HEK293T (cell line): Measurements from ENCODE around the gene UTY.

ENCODE experiments used
- CTCF ChIA-PET: fragments of 350-600 bp; formaldehyde crosslinking; extraction: SDS; loops from one replicate; lab custom pipeline; 2021; ENCODE audit warnings: antibody characterized with exemption, inconsistent platforms; lab: Yijun Ruan, JAX
- POLR2A ChIA-PET: fragments of 350-600 bp; formaldehyde crosslinking; extraction: SDS; loops from one replicate; lab custom pipeline; 2020; ENCODE audit warnings: antibody characterized with exemption, inconsistent platforms; lab: Yijun Ruan, JAX
- DNase-seq: peaks from one replicate; pipeline ENCODE4 v3.0.0; 2012; ENCODE audit warnings: mixed read lengths; ENCODE audit errors: extremely low spot score
- ARNT ChIP-seq: fragments of 450-650 bp; IDR thresholded peaks from 2 replicates; pipeline ENCODE4 v1.6.1; 2017; ENCODE audit warnings: mild to moderate bottlenecking
- BHLHE40 ChIP-seq: fragments of 450-650 bp; IDR thresholded peaks from 2 replicates; pipeline ENCODE4 v1.6.1; 2016; ENCODE audit warnings: mild to moderate bottlenecking, moderate library complexity, borderline replicate concordance
- CTBP1 ChIP-seq: fragments of 450-650 bp; IDR thresholded peaks from 2 replicates; pipeline ENCODE4 v1.6.1; 2016; ENCODE audit warnings: borderline replicate concordance
- ELF4 ChIP-seq: fragments of 450-650 bp; IDR thresholded peaks from 2 replicates; pipeline ENCODE4 v1.6.1; 2017; ENCODE audit warnings: antibody characterized with exemption
- FOXA1 ChIP-seq: fragments of 450-650 bp; IDR thresholded peaks from 2 replicates; pipeline ENCODE4 v1.6.1; 2016; ENCODE audit warnings: mild to moderate bottlenecking
- FOXK2 ChIP-seq: fragments of 450-650 bp; IDR thresholded peaks from 2 replicates; pipeline ENCODE4 v1.6.1; 2016; ENCODE audit warnings: mild to moderate bottlenecking
- FOXM1 ChIP-seq: fragments of 450-650 bp; IDR thresholded peaks from 2 replicates; pipeline ENCODE4 v1.6.1; 2017; ENCODE audit warnings: mild to moderate bottlenecking, borderline replicate concordance
- HDGF ChIP-seq: fragments of 450-650 bp; IDR thresholded peaks from 2 replicates; pipeline ENCODE4 v1.6.1; 2017; ENCODE audit warnings: antibody characterized with exemption, borderline replicate concordance
- L3MBTL2 ChIP-seq: fragments of 450-650 bp; conservative IDR thresholded peaks from 2 replicates; pipeline ENCODE4 v1.6.1; 2016; ENCODE audit warnings: mild to moderate bottlenecking
- LEF1 ChIP-seq: fragments of 450-650 bp; IDR thresholded peaks from 2 replicates; pipeline ENCODE4 v1.6.1; 2017; ENCODE audit warnings: mild to moderate bottlenecking, borderline replicate concordance
- NFRKB ChIP-seq: fragments of 450-650 bp; IDR thresholded peaks from 2 replicates; pipeline ENCODE4 v1.6.1; 2016; ENCODE audit warnings: mild to moderate bottlenecking, moderate library complexity
- SP1 ChIP-seq: fragments of 450-650 bp; IDR thresholded peaks from 2 replicates; pipeline ENCODE4 v1.6.1; 2017
- SUZ12 ChIP-seq: fragments of 450-650 bp; IDR thresholded peaks from 2 replicates; pipeline ENCODE4 v1.6.1; 2016; ENCODE audit warnings: mild to moderate bottlenecking
- TARDBP ChIP-seq: fragments of 450-650 bp; IDR thresholded peaks from 2 replicates; pipeline ENCODE4 v1.6.1; 2016
- ZNF384 ChIP-seq: fragments of 450-650 bp; IDR thresholded peaks from 2 replicates; pipeline ENCODE4 v1.6.1; 2016
- TF ChIP-seq, protein P1 (sequence below): fragments of 450-650 bp; IDR thresholded peaks from 2 replicates; pipeline ENCODE4 v1.6.1; 2016

The UTY gene

DNA sequence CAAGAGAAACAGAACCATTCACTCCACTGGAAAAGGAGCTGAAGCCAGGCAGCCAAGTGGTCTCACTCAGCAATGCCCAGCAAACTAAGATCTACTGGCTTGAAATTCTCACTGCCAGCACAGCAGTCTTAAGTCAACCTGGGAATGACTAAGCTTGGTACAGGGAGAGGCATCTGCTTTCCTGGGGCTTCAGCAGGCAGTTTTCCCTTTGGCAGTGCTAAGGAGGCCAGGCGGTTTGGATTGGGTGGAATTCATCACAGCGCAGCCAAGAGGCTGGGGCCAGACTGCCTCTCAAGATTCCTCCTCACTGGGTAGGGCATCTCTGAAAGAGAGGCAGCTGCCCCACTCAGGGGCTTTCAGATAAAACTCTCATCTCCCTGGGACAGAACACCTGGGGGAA is 149.2 kb downstream of the UTY start:
- no peak for DNase-seq
- ChIA-PET POLR2A (no interaction called here), CTCF (no interaction called here)
- TF ChIP-seq HDGF (no peak), ZNF384 (no peak), TARDBP (no peak), L3MBTL2 (no peak), BHLHE40 (no peak), NFRKB (no peak), SUZ12 (no peak), FOXK2 (no peak), ARNT (no peak), SP1 (no peak), LEF1 (no peak)
- TF ChIP-seq, protein P1, sequence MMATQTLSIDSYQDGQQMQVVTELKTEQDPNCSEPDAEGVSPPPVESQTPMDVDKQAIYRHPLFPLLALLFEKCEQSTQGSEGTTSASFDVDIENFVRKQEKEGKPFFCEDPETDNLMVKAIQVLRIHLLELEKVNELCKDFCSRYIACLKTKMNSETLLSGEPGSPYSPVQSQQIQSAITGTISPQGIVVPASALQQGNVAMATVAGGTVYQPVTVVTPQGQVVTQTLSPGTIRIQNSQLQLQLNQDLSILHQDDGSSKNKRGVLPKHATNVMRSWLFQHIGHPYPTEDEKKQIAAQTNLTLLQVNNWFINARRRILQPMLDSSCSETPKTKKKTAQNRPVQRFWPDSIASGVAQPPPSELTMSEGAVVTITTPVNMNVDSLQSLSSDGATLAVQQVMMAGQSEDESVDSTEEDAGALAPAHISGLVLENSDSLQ, result no peak

DNA sequence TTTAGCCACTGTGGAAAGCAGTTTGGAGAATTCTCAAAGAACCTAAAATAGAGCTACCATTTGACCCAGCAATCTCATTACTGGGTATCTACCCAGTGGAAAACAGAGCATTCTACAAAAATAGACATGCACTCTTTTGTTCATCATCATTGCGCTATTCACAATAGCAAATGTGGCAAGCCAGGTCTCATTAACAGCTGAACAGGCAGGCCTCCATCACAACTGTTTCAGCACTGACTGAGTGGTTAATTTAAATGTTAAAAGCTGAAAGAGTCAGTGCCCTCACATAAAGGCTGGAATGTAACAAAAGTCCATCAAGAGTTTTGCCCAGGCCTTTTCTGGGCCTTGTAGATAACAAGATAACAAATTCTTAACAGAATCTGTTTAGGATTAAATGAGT is 166.9 kb downstream of the UTY start:
- DNase-seq, result no peak
- no peak for TF ChIP-seq ZNF384
- no peak for TF ChIP-seq HDGF
- TF ChIP-seq FOXK2, result no peak
- TF ChIP-seq TARDBP, result no peak
- TF ChIP-seq, protein P1, result no peak
- TF ChIP-seq NFRKB, result no peak
- TF ChIP-seq BHLHE40, result no peak
- no peak for TF ChIP-seq LEF1
- TF ChIP-seq CTBP1, result no peak
- TF ChIP-seq FOXM1, result no peak
- TF ChIP-seq SP1, result no peak
- TF ChIP-seq FOXA1, result no peak
- TF ChIP-seq L3MBTL2, result no peak
- no peak for TF ChIP-seq SUZ12
- TF ChIP-seq ELF4, result no peak
- no peak for TF ChIP-seq ARNT
- ChIA-PET POLR2A (no interaction called here), CTCF (no interaction called here)

DNA sequence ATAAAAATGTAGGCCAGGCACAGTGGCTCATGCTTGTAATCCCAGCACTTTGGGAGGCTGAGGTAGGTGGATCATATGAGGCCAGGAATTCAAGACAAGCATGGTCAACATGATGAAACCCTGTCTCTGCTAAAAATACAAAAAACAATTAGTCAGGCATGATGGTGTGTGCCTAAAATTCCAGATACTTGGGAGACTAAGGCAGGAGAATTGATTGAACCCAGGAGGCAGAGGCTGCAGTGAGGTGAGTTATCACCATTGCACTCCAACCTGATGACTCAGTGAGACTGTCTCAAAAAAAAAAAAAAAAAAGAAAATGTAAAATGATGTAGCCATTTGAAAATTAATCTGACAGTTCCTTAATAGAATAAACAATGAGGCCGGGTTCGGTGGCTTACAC is 171.9 kb downstream of the UTY start:
- ChIA-PET CTCF (no interaction called here), POLR2A (no interaction called here)
- TF ChIP-seq TARDBP (no peak), FOXM1 (no peak), L3MBTL2 (no peak), HDGF (no peak), ELF4 (no peak), ZNF384 (no peak), CTBP1 (no peak), NFRKB (no peak), ARNT (no peak), FOXA1 (no peak), SUZ12 (no peak), LEF1 (no peak), FOXK2 (no peak), BHLHE40 (no peak), SP1 (no peak)
- TF ChIP-seq, protein P1, result no peak
- no peak for DNase-seq

DNA sequence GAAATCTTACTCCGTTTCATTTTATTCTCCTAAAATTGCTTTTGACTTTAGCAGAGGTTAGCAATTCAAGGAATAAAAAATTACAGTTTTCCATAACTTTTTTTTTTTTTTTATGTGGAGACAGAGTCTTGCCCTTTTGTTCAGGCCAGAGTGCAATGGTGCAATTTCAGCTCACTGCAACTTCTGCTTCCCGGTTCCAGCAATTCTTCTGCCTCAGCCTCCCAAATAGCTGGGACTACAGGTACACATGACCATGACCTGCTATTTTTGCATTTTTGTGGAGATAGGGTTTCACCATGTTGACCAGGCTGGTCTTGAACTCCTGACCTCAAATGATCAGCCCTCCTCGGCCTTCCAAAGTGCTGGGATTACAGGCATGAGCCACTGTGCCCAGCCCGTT is 179.0 kb downstream of the UTY start:
- DNase-seq, result no peak
- POLR2A ChIA-PET, result no interaction called here
- TF ChIP-seq NFRKB (no peak), CTBP1 (no peak), SUZ12 (no peak), ZNF384 (no peak), SP1 (no peak), ARNT (no peak), ELF4 (no peak), BHLHE40 (no peak), L3MBTL2 (no peak), TARDBP (no peak), LEF1 (no peak), FOXM1 (no peak)
- TF ChIP-seq, protein P1, result no peak
- CTCF ChIA-PET, result no interaction called here

DNA sequence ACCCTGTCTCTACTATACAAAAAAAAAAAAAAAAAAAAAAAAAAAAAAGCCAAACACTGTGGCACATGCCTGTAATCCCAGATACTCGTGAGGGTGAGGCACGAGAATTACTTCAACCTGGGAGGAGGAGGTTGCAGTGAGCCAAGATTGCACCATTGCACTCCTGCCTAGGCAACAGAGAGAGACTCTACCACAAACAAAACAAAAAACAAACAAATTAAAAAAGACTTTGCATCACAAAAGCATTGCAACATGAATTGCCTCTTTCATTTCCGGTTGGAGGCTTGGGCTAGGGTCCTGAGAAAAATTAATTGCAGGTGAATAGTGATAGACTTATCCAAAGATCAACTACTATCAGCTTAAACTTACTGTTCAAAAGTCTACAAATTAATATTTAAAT is 180.4 kb downstream of the UTY start:
- no peak for DNase-seq
- CTCF ChIA-PET, result no interaction called here
- TF ChIP-seq FOXM1 (no peak), SP1 (no peak), LEF1 (no peak), CTBP1 (no peak), FOXA1 (no peak), SUZ12 (no peak), BHLHE40 (no peak), ZNF384 (no peak), ELF4 (no peak), TARDBP (no peak), ARNT (no peak), L3MBTL2 (no peak), HDGF (no peak), FOXK2 (no peak), NFRKB (no peak)
- TF ChIP-seq, protein P1, result no peak
- POLR2A ChIA-PET, result no interaction called here
